ENCODE data around the gene PLXDC1.

The PLXDC1 gene

GRCh38 chr17:39096508-39097149, 54.8 kb downstream of the PLXDC1 start:
- no peak for DNase-seq (ENCODE audit: low read depth)

- DNase-seq (ENCODE audit: low read depth), result no peak
Measured at GRCh38 chr17:39095309-39095686, 56.1 kb downstream of the PLXDC1 start.

GRCh38 chr17:39094607-39095308, 56.7 kb downstream of the PLXDC1 start:
- DNase-seq (ENCODE audit: low read depth), result no peak

GRCh38 chr17:39092692-39093230, 58.7 kb downstream of the PLXDC1 start:
- DNase-seq (ENCODE audit: low read depth), result no peak

GRCh38 chr17:39090908-39091665, 60.4 kb downstream of the PLXDC1 start:
- no peak for DNase-seq (ENCODE audit: low read depth)

- no peak for DNase-seq (ENCODE audit: low read depth)
Measured at GRCh38 chr17:39090400-39090799, 61.0 kb downstream of the PLXDC1 start.

- no peak for DNase-seq (ENCODE audit: low read depth)
Measured at GRCh38 chr17:39084558-39084957, 66.9 kb downstream of the PLXDC1 start.

GRCh38 chr17:39083270-39083669, 68.2 kb downstream of the PLXDC1 start:
- no peak for DNase-seq (ENCODE audit: low read depth)

- DNase-seq (ENCODE audit: low read depth), result no peak
Measured at GRCh38 chr17:39082482-39082881, 69.0 kb downstream of the PLXDC1 start.

- no peak for DNase-seq (ENCODE audit: low read depth)
Measured at GRCh38 chr17:39081851-39082250, 69.6 kb downstream of the PLXDC1 start.

GRCh38 chr17:39080421-39081078, 70.9 kb downstream of the PLXDC1 start:
- no peak for DNase-seq (ENCODE audit: low read depth)

- DNase-seq (ENCODE audit: low read depth), result no peak
Measured at GRCh38 chr17:39079836-39080235, 71.6 kb downstream of the PLXDC1 start.

- DNase-seq (ENCODE audit: low read depth), result no peak
Measured at GRCh38 chr17:39077866-39078265, 73.6 kb downstream of the PLXDC1 start.

GRCh38 chr17:39077252-39077651, 74.2 kb downstream of the PLXDC1 start:
- DNase-seq (ENCODE audit: low read depth), result no peak

- DNase-seq (ENCODE audit: low read depth), result no peak
Measured at GRCh38 chr17:39074676-39075075, 76.8 kb downstream of the PLXDC1 start.

GRCh38 chr17:39073916-39074315, 77.5 kb downstream of the PLXDC1 start:
- DNase-seq (ENCODE audit: low read depth), result no peak

- no peak for DNase-seq (ENCODE audit: low read depth)
Measured at GRCh38 chr17:39073353-39073752, 78.1 kb downstream of the PLXDC1 start.

- no peak for DNase-seq (ENCODE audit: low read depth)
Measured at GRCh38 chr17:39071573-39071972, 79.9 kb downstream of the PLXDC1 start.

GRCh38 chr17:39069114-39069756, 82.2 kb downstream of the PLXDC1 start:
- no peak for DNase-seq (ENCODE audit: low read depth)

GRCh38 chr17:39064819-39065218, 86.6 kb downstream of the PLXDC1 start:
- no peak for DNase-seq (ENCODE audit: low read depth)

- DNase-seq (ENCODE audit: low read depth), result no peak
Measured at GRCh38 chr17:39064374-39064773, 87.1 kb downstream of the PLXDC1 start.

- no peak for DNase-seq (ENCODE audit: low read depth)
Measured at GRCh38 chr17:39063681-39064069, 87.8 kb downstream of the PLXDC1 start.

Measured in HS-27A (cell line).